Activated CD4-positive, alpha-beta T cell treated with anti-CD3 and anti-CD28 coated beads for 48 hours (primary cell): ENCODE measurements around the gene RHOU.
A peak's percentile ranks its signal among the peaks of the same experiment; 100 is the strongest.
"Not testable (repeated sequence)": the region's sequence is repeated elsewhere in the genome, so short reads cannot be mapped to it uniquely, and the experiment has no call there.

Source experiments
- DNase-seq: peaks from one replicate; pipeline ENCODE4 v3.0.0-alpha.2; 2020

RHOU gene

DNA sequence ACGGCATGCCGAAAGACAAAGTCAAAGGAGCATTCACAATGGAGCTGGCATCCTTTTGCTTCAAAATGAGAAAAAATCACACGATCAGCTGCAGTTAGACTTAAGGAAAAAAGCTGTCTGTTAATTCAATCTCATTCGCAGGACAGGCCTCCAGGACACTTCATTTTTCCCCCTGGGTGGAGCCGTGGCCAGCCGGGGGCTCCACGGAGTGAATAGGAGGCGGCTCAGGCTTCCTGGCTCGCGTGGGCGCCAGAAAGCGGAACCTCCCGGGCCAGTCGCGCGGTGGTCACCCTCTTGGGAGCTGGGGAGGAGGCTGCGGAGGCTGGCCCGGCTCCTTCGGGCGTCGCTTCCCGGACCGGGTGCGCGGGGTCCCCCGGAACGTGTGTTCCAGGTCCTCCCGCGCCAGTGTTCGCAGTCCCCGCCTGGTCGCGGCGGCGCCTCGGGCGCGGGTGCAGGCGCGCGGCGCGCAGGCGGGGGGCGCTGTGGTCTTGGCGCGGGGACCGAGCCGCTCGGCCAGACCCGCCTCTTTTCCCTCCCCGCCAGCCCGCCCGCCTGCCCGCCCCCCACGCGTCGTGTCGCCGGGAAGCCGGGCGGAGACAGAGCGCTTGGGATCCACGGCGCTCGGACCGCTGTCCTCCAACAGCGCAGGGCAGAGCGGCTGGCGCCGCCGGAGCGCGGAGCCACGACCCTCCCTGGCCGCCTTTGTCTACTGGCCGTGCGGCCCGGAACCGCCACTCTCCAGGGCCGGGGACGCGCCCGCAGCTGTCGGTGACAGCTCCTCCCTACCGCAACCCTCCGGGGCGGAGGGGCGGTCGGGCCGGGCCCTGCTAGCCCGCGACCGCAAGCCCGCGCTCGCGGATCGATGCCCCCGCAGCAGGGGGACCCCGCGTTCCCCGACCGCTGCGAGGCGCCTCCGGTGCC, at the start of gene RHOU:
Gene RHOU, plus strand, starts transcription at position 599 of the 921 bp plus-strand sequence. Its CDS starts 264 bp downstream, at position 863.
- DNase-seq, result peak; percentile 72

DNA sequence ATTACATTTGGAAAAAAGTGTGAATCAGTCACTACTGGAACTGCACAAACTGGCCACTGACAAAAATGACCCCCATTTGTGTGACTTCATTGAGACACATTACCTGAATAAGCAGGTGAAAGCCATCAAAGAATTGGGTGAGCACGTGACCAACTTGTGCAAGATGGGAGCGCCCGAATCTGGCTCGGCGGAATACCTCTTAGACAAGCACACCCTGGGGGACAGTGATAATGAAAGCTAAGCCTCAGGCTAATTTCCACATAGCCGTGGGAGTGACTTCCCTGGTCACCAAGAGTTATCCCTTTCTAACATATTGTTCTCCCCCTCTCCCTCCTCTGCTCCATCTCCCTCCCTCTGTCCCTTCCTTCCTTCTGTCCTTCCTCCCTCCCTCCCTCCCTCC, 47.7 kb upstream of the RHOU start:
- no peak for DNase-seq

DNA sequence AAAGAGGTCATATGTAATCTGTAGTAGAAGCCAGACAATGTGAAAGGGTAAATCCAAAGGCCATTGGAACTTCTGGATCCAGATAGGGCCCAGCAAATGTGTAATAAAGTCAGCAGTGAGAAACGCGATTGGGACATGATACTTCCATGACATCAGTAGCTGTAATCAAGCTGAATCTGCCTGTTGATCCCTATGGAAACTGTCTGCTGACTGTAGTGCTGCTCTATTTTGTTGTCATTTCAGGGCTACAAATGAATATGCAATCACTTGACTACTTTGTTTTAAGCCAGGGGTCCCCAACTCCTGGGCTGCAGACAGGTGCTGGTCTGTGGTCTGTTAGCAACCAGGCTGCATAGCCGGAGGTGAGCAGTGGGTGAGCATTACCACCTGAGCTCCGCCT, 46.0 kb upstream of the RHOU start:
- no peak for DNase-seq

DNA sequence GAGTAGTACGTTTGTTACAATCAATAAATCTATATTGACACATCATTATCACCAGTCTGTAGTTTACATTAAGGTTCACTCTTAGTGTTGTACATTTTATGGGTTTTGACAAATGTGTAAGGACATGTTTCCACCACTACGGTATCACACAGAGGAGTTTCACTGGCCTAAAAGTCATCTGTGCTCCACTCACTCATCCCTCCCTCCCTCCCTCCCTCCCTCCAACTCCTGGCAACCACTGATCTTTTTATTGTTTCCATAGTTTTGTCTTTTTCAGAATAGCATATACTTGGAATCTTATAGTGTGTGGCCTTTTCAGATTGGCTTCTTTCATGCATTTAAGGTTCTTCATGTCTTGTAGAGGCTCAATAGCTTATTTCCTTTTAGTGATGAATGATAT, 44.1 kb upstream of the RHOU start:
- DNase-seq, result no peak

DNA sequence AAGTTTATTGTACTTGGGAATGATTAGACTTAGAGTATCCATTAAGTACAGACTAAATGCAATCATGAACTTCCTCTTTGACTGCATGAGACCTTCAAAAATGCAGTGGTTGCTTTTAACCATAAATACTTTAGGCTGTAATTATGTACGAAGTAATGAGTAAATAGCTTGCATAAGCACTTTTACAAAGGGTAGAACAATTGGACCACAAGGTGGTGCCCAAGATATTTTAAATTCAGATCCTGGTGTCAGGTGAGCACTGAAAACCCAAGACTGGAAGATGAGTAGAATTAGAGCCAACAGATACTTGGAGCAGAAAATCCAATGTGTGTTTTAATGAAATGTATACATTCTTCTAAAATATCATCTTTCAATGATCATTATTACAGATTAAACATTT, 43.4 kb upstream of the RHOU start:
- DNase-seq, result no peak

DNA sequence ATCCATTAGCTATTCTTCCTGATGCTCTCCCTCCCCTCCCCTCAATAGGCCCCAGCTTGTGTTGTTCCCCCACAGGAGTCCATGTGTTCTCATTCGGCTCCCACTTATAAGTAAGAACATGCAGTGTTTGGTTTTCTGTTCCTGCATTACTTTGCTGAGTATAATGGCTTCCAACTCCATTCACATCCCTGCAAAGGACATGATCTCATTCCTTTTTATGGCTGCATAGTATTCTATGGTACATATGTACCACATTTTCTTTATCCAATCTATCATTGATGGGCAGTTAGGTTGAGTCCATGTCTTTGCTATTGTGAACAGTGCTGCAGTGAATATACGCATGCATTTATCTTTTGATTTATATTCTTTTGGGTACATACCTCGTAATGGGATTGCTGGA, 40.8 kb upstream of the RHOU start:
- not testable (repeated sequence) for DNase-seq

DNA sequence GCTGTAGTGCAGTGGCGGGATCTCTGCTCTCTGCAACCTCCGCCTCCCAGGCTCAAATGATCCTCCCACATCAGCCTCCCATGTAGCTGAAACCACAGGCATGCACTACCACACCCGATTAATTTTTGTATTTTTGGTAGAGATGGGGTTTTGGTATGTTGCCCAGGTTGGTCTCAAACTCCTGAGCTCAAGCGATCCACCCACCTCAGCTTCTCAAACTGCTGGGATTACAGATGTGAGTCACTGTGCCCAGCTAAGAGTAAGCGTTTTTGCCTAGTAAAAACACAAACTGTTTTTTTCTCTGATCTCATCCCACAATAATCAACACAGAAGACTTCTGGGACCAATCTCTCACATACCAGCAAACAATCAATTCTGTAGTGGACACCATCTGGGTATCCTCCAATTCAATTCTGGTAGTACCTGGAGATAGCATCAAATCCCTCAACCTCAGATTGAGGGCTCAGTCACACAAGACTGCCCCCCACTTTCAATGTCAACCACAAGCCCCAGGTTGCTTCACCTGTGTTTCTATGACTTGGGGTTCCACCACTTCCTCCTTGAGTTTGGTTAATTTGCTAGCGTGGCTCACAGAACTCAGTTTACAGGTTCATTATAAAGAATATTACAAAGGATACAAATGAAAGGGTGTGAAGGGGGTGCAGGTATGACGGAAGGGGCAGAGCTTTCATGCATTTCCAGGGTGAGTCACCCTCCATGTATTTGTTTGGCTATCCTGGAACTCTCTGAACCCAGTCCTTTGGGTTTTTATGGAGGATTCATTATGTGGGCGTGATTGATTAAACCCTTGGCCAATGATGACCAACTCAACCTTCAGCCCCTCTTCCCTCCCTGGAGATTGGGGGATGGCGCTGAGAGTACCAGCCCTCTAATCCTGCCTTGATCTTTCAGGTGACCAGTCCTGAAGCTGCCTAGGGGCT, 40.0 kb upstream of the RHOU start:
- no peak for DNase-seq

DNA sequence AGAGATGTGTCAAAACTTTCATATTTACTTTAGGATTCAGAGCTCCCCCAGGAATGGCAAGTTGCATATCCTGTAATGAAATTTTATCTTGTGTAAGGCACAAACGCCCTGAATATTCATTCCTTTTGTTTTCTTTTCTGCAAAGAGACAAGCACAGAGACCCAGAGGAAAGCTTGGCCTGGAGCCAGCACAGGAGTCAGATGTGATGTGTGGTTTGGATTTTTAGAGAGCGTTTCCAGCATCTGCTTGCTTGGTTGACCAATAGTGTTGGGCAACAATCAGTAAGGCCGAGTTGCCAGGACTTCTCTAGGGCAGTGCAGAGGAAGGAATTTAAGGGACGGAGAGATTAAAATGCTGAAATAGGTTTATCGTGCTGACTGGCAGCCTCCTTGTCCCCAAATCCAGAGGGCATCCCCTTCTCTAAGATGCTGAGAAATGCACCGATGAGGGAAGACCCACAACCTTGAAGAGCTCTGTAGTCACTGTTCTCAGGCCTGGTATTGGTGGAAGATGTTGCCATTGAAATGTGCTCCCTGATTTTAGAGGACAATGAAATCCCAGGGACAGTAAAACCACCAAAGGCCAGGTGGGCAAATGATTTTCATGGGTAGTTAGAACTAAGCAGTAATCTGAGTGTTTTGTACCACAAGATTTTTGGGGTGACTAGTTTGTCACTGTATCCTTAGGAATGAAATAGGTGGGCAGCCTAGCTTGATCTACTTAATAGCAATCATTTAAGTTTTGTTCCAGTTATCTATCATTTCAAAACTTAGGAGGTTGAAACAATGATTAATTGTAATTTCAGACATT, 37.9 kb upstream of the RHOU start:
- no peak for DNase-seq

DNA sequence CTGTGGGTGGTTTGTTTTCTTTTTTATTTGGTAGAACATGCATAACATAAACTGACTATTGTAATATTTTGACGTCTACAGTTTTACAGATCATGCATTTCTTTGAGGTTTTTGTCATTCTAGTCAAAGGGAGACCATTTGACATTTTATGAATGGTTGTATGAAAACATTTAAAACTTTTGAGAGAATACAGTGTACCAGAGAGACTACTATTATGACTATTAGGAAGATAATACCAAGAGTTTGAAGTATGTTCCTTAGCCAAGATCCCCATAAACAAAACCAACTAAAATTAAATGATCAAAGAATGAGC, 37.3 kb upstream of the RHOU start:
- DNase-seq, result no peak

DNA sequence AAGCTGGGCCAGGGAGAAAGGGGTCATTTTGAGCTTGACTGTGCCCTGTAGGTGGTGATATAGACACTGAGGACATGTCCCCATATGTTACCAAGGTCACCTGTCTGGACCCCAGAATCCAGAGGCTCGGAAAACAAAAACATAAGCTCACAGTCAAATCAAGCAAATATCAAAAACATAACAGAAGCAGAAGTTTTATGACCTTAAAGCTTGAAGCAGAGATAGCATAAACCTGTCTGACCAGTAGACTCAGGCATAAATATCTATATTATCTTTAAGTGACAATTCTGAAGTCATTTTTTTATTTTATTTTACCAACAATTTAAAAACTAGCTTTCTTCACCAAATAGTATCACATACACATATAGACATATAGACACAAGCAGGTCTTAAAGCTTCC, 32.8 kb upstream of the RHOU start:
- no peak for DNase-seq

DNA sequence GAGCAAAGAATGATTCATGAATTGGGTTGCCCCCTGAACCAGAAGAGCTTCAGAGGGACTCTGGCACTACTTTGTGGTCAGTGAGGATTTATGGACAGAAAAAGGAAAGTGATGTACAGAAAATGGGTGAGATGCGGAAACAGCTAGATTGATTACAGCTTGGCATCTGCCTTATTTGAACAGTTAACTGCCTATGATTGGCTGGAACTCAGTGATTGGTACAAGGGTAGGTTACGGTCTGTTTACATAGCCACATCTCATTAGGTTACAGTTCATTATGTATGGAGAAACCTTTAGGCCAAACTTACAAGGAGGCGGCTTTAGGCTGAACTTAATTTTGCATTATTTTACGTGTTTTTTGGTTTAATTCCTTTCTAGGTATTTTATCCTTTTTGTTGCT, 29.0 kb upstream of the RHOU start:
- DNase-seq, result no peak

DNA sequence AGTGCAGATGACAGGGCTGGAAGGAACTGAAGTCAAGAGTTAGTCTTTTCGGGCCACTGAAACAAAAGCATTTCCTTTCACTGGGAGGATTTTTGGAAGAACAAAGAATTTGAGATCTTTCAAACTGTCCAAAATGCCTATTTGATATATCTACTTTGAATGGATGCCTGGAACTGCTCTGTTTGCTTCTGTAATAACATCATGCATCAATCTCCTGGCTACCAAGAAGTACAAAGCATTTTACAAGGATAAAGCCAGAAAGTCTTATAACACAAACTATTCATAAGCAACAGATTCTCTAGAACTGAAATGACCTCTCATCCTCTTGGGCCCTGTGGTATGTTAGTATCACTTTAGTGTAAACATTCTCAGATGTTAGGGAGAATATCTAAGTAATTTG, 18.2 kb upstream of the RHOU start:
- DNase-seq, result no peak

DNA sequence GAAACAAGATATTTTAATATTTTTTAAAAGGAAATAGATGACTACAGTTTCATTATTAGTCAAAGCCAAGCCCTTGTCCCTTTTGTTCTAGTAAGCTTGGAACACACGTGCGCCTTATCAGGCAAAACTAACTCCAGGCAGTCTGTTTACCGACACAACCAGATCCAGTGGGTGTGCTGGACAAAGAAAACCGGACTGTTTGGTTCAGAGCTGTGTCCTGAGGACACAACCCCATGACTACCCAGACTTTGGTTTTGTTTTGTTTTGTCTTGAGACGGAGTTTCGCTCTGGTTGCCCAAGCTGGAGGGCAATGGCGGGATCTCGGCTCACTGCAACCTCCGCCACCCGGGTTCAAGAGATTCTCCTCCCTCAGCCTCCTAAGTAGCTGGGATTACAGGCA, 13.9 kb upstream of the RHOU start:
- no peak for DNase-seq

DNA sequence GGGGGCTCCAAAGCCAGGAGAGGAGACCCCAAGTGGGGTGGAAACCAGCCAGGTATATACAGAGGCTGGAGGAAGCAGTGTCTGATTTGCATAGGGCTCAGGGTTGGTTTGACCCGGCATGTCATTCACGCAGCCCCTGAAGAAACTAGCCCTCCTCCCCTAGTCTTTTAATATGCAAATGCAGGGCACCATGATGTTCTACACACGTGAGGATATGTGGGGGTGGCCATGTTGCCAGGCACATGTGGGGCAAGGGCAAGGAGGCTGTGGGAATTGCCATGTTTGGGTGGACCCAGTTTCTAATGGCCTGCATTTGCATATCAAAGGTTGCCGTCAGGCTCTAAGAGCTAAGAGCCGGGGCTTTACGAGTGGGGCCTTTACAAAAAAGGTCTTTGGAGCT, 12.0 kb upstream of the RHOU start:
- DNase-seq, result no peak

DNA sequence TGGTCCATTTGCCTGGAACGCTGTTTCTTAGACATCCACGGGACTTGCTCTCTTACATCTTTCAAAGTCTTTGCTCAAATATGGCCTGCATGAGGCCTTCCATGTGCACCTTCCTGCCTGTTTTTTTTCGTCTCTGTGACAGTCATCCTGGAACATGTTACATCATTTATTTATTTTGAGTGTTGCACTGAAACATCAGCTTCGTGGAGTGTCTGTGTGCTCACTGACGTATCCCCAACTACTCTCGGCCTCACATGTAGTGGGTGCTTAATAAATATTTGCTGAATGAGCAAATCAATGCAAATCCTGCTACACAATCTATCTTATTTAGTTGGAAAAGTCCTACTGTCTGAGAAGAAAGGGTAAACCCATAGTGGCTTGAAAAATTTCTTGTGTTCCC, 11.4 kb upstream of the RHOU start:
- DNase-seq, result no peak

DNA sequence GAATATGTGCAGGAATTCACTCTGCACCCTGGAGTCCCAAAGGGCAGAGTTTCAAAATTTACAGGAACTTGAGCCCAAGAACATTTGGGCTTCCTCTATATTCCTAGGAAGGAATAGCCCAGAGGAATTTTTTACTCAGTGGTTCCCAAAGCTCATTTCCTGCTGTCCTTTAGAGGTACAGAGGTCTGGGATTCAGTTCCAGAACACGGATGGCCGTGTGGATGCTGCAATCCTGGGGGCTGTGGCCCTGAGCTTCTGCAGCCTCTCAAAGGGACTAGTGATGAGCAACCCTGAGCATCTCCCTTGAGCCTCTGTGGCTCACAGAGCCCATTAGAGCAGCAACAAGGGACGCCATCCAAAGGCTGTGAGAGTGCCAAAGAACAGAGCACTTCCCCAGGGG, 10.1 kb upstream of the RHOU start:
- DNase-seq, result no peak

DNA sequence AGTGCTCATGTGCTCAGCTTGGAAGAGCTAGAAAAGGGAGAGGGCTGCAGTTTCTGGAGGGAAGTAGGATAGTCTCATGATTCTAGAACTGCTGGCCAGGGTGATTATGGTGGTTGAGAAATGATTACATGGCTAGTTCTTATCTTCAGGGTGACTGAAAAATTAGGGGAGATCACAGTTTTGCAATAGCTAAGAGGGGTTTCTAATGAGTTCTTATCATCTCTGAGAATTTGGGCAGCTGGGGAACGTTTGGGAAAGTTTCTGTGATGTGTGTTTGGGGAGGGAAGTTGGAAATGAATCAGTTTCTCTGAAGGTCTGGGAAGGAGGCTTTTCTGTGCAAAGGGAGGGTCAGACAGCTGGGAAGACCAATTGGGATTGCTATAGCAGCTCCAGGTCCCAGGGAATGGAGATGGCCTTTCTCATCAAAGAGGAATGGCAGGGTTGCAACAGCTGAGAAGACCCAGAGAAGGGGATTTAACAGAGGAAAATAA, 7.6 kb upstream of the RHOU start:
- DNase-seq, result no peak

DNA sequence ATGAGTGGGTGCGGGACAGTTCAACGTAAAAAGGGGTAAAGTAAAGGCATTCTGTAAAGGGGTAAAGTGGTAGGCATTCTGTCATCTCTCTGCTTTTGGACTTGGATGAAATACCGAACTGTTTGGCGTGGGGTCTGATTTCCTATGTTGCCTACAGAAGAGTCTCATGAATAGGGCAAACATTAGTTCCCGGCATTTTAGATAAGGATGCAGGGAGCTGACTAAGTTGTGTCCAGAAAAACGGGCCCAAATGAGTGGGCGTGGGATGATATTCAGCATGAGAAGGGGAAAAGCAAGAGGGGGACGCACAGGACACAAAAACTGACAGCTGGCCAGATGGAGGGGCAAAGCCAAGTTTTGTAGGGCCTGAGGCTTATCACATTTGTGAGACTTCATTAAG, 2.9 kb upstream of the RHOU start:
- no peak for DNase-seq

DNA sequence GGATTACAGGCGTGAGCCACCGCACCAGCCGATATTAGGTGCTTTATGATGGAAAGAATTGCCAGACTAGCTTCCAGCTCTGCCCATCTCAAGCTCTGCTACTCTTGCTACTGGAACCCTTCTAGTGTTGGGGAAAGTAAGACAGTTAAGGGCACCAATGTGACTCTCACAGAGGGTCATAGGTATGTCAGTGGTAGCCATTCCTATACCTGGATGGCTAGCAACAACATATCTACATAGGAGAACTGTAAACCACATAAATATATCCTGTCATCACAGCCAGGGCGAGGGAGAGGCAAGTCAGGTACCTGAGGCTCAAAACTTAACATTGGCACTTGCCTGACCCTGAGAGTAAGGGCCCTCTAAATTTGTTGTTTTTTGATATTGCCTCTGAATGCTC, 1.7 kb upstream of the RHOU start:
- DNase-seq, result no peak

DNA sequence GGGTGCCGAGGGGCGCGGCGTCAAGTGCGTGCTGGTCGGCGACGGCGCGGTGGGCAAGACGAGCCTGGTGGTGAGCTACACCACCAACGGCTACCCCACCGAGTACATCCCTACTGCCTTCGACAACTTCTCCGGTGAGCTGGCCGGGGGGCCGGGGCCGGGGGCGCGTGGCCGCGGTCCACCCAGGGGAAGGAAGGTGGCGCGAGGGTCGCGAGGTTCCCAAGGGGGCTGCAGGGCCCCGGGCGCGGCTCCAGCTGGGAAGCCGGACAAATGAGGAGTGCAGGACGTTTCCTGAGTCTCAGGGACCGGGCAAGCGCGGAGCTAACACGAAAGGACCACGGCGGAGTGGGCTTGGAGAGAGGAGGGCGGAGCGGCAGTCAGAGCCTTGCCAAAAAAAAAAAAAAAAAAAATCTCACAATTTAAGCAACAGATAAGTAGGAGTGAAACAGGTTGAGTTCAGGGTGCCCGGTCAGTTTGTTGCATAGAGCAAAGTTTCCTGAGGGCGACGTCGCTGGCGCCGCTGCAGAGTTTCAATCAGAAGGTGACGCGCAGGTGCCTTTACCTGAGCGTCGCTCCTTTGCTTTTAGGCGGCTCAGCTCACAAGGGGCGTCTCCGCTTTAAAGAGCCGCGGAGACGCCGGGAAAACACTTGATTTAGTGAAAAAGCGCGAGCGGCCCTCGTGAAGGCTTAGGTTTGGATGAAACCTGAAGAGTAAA, 750 bp downstream of the RHOU start:
- DNase-seq, result peak; percentile 22

DNA sequence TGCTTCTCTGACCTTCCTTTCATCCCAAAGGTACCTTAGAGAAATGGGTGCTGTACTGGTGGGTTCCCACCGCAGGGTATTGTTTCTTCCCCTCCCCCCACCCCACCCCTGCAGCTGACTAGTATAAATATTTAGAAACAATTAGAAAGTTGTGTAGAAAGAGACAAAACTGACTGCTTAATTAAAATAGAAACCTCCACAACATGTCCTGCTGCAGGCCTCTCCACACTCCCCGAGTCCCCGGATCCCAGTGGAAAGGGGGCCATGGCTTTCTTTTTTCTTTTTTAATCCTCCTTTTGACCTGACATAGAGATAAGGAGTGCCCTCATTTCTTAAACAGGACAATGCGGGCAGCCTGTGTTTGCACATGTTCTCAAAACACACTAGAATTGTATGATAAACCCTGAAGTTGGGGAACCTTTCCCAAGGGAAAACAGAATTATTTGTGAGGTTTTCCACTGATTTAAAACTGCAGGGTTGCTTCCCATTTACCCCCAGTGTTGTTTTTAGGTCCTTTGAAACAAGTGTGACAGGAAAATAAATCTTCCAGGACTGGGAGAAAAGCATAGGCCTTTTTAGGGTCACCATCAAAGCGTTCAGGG, 1.7 kb downstream of the RHOU start:
- DNase-seq, result no peak

DNA sequence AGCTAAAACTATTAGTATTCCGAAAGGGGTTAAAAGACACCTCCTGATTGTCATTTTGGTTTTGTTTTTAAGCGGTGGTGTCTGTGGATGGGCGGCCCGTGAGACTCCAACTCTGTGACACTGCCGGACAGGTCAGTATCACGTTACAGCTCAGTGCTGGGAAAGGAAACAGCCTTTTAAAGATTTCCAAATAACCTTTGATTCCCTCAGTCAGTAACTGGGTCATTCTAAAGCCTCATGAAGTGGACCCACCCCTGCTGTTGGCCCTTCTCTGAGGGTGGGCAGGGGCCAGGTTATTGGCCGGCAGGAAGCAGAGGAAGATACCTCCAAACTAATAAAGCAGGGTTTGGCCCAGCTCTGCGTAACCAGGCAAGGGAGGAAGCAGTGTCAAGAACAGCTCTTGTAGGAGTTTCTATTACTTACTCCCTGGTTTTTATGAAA, 2.3 kb downstream of the RHOU start:
- no peak for DNase-seq
